ENCODE data around the gene ZNF317. TPM values are rescaled to one million over a fixed set of nuclear protein-coding genes. Genes with fewer than 3 reads are reported as not detected.
A peak's percentile ranks its signal among the peaks of the same experiment; 100 is the strongest.

Gene ZNF317
- total and polyA plus RNA-seq, 2 of the 13 experiments (the other 11 are each of a cell fraction or from before 2014, with no cell fraction given) = 14.0 to 27.9 TPM

DNA sequence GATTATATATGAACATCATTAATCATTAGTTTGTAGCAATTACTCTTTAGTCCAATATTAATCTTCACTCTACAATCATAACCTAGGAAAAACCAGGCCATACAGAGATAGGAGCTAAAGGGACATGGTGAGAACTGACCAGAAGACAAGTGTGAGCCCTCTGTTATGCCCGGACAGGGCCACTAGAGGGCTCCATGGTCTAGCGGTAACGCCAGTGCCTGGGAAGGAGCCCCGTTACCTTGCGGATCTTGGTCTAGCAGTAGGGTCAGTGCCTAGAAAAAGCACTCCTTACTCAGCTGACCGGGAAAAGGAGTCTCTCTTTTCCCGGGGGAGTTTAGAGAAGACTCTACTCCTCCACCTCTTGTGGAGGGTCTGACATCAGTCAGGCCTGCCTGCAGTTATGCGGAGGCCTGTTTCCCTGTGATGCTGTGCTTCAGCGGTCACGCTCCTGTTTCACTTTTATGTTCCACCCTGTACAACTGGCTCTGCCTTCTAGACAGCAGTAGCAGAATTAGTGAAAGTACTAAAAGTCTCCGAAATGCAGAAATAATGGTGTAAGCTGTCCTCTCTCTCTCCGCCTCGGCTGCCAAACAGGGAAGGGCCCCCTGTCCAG is 65.4 kb downstream of the ZNF317 start (continued):
- TF ChIP-seq ZNF367 (CRISPR knock-in tag; IDR thresholded peaks at IDR 0.05; ENCODE audit: borderline replicate concordance) = no peak
- TF ChIP-seq MTF2 (CRISPR knock-in tag; IDR thresholded peaks at IDR 0.05; ENCODE audit: borderline replicate concordance) = no peak
- TF ChIP-seq TMF1 (CRISPR knock-in tag; IDR thresholded peaks at IDR 0.05; ENCODE audit: low read depth) = no peak
- TF ChIP-seq POLR2G (IDR thresholded peaks at IDR 0.05; ENCODE audit: low read depth, low read length) = no peak
- TF ChIP-seq SOX13 (IDR thresholded peaks at IDR 0.05) = no peak
- TF ChIP-seq SOX13 (CRISPR knock-in tag; conservative IDR thresholded peaks at IDR 0.05 in 1 of 2, IDR thresholded peaks at IDR 0.05 in 1 of 2) = no peak
- no peak for TF ChIP-seq ZBTB21 (CRISPR knock-in tag; IDR thresholded peaks at IDR 0.05)
- TF ChIP-seq ZNF572 (CRISPR knock-in tag; IDR thresholded peaks at IDR 0.05) = no peak
- no peak for TF ChIP-seq POLR2A (IDR thresholded peaks at IDR 0.05; ENCODE audit: insufficient read depth in 1 of 2, low read depth in 2 of 2, low read length in 2 of 2)
- no peak for TF ChIP-seq SNAI1 (CRISPR knock-in tag; IDR thresholded peaks at IDR 0.05; ENCODE audit: borderline replicate concordance)
- no peak for TF ChIP-seq ZNF282 (IDR thresholded peaks at IDR 0.05; ENCODE audit: partially characterized antibody)
- no peak for TF ChIP-seq ZNF180 (CRISPR knock-in tag; IDR thresholded peaks at IDR 0.05; ENCODE audit: borderline replicate concordance, low read depth)
- TF ChIP-seq ARNTL (CRISPR knock-in tag; IDR thresholded peaks at IDR 0.05) = no peak
- TF ChIP-seq, protein P1, sequence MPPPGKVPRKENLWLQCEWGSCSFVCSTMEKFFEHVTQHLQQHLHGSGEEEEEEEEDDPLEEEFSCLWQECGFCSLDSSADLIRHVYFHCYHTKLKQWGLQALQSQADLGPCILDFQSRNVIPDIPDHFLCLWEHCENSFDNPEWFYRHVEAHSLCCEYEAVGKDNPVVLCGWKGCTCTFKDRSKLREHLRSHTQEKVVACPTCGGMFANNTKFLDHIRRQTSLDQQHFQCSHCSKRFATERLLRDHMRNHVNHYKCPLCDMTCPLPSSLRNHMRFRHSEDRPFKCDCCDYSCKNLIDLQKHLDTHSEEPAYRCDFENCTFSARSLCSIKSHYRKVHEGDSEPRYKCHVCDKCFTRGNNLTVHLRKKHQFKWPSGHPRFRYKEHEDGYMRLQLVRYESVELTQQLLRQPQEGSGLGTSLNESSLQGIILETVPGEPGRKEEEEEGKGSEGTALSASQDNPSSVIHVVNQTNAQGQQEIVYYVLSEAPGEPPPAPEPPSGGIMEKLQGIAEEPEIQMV (CRISPR knock-in tag; IDR thresholded peaks at IDR 0.05; ENCODE audit: low read depth) = no peak
- no peak for TF ChIP-seq ZNF749 (CRISPR knock-in tag; IDR thresholded peaks at IDR 0.05; ENCODE audit: borderline replicate concordance)
- no peak for TF ChIP-seq NFIB (CRISPR knock-in tag; IDR thresholded peaks at IDR 0.05; ENCODE audit: borderline replicate concordance)
- no peak for TF ChIP-seq ZNF775 (CRISPR knock-in tag; IDR thresholded peaks at IDR 0.05; ENCODE audit: borderline replicate concordance)
- TF ChIP-seq, protein P2, sequence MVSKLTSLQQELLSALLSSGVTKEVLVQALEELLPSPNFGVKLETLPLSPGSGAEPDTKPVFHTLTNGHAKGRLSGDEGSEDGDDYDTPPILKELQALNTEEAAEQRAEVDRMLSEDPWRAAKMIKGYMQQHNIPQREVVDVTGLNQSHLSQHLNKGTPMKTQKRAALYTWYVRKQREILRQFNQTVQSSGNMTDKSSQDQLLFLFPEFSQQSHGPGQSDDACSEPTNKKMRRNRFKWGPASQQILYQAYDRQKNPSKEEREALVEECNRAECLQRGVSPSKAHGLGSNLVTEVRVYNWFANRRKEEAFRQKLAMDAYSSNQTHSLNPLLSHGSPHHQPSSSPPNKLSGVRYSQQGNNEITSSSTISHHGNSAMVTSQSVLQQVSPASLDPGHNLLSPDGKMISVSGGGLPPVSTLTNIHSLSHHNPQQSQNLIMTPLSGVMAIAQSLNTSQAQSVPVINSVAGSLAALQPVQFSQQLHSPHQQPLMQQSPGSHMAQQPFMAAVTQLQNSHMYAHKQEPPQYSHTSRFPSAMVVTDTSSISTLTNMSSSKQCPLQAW (CRISPR knock-in tag; IDR thresholded peaks at IDR 0.05) = no peak
- TF ChIP-seq IRX3 (CRISPR knock-in tag; IDR thresholded peaks at IDR 0.05; ENCODE audit: borderline replicate concordance, low read depth) = no peak
- no peak for TF ChIP-seq SATB2 (CRISPR knock-in tag; IDR thresholded peaks at IDR 0.05)
- TF ChIP-seq DR1 (CRISPR knock-in tag; IDR thresholded peaks at IDR 0.05) = no peak
- no peak for TF ChIP-seq SAP130 (CRISPR knock-in tag; IDR thresholded peaks at IDR 0.05; ENCODE audit: low read depth)
- TF ChIP-seq RBFOX2 (IDR thresholded peaks at IDR 0.05; ENCODE audit: low read depth, low read length) = no peak
- TF ChIP-seq ZNF737 (CRISPR knock-in tag; IDR thresholded peaks at IDR 0.05; ENCODE audit: borderline replicate concordance) = no peak
- TF ChIP-seq ZIK1 (CRISPR knock-in tag; IDR thresholded peaks at IDR 0.05; ENCODE audit: borderline replicate concordance, low read depth) = no peak
- no peak for TF ChIP-seq MIER3 (CRISPR knock-in tag; IDR thresholded peaks at IDR 0.05; ENCODE audit: borderline replicate concordance)
- TF ChIP-seq ZFX (CRISPR knock-in tag; IDR thresholded peaks at IDR 0.05; ENCODE audit: low read depth) = peak; percentile 27; the same call in 1 of the 2 replicates
- TF ChIP-seq STAG1 (CRISPR knock-in tag; IDR thresholded peaks at IDR 0.05) = peak; percentile 87
- TF ChIP-seq XBP1 (CRISPR knock-in tag; IDR thresholded peaks at IDR 0.05) = no peak
- peak; percentile 12; the same call in 1 of the 2 replicates for TF ChIP-seq IRF2 (CRISPR knock-in tag; IDR thresholded peaks at IDR 0.05)

Measured in HepG2 (cell line).